HG03520 (cell line): ENCODE measurements around the gene WWTR1.

Experiments used
- ATAC-seq: cut with Tn5 transposase; IDR thresholded peaks from one replicate; pipeline ENCODE4 v1.9.1; 2021; ENCODE audit warnings: mild to moderate bottlenecking, moderate library complexity; ENCODE audit not compliant: unreplicated experiment

WWTR1 gene

DNA sequence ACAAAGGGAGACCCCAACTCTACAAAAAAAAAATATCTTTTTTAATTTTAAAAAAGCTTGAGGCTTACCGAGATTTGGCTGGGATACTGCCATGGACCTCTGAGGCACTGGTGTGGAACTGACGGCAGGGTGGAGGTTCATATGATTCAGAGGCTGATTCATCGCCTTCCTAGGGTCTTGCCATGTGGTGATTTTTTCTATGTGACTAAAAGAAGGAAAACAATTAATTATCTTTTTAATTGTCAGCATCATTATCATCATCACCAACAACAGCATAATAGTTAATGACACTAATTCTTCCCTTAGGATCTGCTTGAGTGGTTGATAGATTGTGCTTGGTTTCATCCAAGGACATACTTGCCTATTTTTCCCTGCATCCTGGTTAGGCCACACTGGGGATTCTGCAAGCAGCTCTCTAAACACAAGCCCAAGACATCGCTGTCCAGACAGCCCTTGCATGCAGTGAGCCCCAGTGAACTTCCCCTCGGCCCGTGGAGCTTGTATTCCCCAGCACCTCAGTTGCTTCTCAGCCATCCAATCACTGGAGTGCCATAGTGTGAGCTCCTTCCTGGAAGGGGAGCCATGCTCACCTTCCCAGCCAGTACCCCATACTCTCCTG, 84.9 kb downstream of the WWTR1 start:
- ATAC-seq: no peak

DNA sequence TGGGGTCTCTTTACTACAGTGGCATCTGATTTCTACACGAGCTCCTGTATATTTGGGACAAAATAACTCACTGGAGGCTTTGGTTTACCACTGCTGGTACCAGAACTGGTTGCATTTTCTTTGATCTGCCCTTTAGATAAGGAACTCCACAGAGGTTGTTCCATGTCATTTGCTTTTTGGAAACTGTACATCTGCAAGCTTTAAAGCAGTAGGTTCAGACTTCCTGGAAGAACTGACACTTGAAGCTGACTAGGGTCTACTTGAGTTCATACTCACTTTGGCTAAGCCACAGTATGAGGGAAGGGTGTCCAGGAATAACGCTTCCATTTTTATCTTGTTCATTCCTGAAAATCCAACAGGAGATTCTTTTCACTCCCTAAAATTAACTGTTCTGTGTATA, 86.4 kb downstream of the WWTR1 start:
- no peak for ATAC-seq

DNA sequence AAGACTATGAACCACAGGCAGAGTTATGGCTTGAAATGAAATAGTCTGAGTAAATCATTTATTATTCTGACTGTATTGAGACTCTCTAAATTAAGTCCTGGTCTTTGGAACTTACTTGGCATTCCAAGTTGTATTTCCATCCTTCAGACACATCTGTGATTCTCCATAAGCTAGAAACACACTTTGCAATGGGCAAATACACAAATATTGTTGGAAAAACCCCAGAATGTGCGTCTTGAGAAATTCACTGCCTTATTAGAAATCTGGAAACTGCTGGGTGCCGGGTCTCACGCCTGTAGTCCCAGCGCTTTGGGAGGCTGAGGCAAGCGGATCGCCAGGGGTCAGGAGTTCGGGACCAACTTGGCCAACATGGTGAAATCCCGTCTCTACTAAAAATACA, 87.8 kb downstream of the WWTR1 start:
- ATAC-seq: no peak

DNA sequence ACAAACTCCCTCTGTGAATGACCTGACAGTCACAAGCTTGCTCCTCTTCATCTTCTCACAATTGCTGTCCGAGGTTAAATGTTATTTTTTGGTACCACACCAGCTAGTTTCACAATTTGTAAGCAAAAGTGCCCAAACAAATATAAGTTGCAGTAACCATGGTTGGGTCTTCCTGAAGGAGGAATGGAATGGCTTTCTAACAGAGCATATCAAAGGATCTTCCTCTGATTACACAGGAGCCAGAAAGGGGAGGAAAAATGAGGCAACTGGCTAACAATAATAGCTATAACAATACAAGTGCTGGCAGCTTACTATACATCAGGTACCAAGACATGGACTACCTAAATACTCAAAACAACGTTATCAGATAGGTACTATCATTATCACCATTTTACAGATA, 90.4 kb downstream of the WWTR1 start:
- no peak for ATAC-seq

DNA sequence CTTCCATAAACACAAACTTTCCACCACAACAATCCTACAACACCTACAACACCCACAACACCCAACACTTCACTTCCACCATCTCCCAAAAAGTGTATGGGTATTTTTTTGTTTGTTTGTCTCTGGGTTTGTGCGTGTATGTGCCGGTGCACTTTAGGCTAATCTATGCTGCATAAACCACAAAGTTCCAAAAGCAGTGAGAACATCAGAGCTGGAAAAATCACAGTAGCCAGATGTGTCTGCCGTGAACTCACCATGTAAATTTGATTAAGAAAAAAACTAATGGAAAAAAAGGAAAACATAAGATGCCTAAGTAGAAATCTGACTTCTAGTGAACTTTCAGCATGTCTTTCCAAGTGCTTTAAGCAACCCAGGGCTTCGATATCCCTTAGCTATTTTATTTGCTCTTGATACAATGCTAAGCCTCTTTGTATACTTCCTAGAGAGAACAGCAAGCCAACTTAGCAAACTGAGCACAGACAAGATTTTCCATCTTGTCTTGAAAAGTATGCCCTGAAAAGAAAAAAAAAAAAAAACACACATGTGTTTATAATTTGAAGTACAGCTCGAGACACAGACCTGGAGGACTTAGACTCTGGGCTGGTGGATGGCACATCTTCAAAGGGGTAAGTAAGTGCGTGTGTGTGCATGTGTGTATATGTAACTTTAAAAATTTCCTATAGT, 91.4 kb downstream of the WWTR1 start:
- ATAC-seq: no peak

DNA sequence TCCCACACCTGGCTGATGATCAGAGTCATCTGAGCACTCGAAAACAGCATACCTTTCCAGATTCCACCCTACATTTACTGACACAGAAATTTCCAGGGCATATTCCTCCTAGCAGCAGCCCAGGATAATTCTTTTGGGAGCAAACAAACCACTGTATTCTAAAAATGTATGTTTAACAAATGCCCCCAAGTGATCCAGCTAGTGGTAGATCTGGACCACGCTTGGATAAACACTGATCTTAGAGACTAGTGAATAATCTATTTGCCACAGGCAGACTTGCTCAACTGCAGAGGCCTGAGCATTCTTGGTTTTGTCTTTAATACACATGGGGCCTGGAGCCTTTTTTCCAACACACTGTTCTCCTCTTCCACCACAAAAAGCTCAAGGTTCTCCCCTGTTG, 93.7 kb downstream of the WWTR1 start:
- ATAC-seq: no peak

DNA sequence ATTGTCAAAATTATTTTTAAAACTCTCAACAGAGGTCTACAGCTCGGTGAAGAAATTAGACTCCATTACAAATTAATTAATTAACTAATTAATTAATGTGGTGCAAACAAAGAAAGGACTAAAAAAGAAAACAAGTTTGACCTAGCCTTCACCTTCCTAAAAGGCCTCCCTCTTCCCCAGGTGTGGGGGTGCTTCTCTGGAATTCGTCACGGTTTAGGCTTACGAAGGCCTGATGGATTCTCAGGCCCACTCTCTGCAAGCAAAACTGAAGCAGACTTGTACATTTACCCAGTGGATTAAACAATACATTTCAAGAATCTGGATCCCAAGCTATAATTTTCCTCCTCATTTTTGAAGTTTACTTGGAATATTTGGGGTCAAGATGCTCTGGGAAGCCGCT, 94.7 kb downstream of the WWTR1 start:
- ATAC-seq: no peak

DNA sequence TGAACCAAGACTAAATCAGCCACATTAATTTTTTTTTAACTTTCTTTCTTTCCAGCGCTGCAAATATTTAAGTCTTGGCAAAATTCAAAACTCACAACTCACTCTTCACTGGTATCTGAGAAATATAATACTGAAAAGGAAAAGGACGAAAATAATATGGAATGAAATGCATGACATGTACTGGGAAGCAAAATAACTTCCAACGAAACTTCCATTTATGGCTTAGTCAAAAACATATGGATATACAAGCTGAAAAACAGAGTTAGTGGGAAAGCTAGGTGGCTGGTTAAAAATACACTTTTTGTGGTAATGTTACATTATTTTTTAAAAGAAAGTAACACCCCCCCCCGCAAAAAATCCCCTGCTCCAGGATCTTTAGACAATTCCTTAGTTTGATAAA, 97.2 kb downstream of the WWTR1 start:
- no peak for ATAC-seq

DNA sequence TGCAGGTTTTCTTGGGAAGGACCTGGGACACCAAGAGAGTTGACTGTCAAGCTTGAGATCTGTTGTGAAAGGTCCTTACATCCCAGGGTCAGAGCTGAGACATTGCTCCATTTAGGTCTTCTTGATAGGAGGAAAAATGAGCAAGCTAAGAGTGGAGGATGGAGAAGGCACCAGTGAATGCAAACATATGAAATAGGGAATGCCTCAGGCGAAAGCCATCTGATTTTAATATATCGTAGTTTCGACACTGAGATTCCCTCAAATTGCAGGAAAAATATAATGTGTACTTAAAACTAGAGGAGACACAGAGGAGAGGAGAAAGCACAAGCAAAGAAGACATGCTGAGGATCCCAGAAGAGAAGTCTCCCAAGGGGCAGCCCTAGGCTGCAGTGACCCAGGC, 97.8 kb downstream of the WWTR1 start:
- ATAC-seq: no peak

DNA sequence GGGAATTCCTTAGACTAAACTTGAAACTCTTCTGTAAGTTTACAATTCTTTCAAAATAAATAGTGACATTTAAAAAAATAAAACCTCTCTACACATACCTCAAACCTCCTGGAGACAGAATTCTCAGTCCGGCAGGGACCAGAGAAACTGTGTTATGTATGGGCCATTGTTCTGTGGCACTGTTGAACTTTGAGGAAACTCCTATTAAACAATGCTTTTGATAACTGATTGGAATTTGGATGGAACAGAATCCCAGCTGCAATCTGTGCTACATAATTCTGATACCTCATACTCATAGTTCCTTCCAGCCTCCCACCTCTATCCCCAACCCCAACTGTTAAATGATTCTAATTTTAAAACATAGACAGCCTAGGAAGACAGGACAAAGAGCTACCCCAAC, 98.3 kb downstream of the WWTR1 start:
- no peak for ATAC-seq

DNA sequence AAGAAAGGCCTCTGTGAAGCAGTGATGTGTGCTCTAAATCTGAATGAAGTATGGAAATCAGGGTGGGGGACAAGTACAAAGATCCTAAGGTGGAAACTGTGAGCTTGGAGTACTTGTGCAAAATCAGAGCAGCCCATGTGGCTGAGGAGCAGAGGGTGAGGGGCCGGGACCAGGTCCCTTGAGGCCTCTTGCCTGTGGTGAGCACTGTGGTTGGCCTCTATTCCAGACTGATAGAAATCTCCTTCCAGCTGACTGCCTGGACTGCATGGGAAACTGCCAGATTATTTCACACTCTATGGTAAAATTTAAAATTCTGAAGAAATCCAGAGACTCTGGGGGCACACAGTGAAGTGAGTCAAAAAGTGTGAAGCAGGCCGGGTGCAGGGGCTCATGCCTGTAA, 101.9 kb downstream of the WWTR1 start:
- ATAC-seq: no peak

DNA sequence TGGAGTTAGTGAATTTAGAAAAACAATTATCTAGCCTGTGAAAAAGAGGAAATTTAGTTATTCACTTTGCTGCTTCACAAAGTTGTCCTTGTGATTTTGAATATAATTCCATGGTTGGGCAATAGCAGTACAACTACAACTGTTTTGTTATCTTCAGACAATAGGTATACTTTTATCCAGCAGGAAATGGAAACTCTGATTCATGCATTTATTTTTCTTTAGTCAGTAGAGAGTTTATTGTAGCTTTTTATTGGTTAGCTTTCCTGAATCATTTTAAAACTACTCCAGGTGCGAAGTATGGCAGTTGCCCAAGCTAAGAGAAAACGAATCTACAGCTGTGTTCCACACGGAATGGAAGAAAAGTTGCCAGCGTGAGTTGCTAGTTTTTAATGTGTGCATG, 103.0 kb downstream of the WWTR1 start:
- ATAC-seq: no peak

DNA sequence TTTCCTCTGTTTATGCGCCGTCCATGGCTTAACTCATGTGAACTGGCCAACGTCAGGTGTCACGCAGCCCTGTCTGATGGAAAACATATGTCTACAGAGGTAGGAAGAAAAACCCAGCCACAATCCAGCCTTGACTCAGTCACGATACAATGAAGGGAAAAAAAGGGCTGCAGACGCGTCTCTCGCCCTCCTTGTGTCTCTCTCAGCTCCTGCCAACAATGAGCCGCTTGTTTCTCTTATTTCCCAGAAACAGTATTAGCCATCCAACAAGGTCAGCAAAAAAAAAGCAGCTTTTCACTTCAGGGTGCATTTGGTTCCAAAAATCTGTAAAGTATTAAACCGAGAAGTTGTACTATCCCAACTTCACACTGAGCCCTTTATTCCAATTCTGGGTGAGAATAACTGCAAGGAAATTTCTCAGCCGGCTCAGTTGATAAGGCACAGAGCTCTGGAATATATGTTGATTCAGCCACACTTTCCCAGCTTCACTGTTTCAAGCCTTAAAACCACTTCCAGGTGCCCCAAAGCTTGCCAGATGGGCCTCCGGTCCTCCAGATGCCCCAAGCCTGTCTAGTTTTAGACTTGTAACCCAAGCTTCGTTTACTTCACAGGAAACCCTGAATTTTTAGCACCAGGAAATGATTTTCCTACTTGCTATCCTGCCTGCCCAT, 103.9 kb downstream of the WWTR1 start:
- no peak for ATAC-seq

DNA sequence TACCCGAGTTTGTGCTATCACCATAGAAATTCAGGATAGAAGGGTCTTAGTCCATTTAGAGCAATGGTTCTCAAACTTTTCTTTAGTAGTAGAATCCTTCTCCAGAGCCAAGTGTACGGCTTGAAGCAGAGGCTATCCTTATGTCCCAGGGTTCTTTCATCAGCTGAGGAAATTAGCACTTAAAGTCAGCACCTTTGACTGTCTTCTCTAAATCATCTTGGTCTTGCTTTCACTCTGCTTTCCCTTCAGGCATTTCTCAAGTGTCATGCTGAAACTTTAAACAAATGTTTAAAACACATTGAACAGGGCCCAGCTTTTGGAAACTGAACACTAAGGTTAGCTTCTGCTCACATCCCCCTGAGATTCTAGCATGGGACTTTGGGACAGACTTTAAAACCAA, 105.1 kb downstream of the WWTR1 start:
- ATAC-seq: no peak

DNA sequence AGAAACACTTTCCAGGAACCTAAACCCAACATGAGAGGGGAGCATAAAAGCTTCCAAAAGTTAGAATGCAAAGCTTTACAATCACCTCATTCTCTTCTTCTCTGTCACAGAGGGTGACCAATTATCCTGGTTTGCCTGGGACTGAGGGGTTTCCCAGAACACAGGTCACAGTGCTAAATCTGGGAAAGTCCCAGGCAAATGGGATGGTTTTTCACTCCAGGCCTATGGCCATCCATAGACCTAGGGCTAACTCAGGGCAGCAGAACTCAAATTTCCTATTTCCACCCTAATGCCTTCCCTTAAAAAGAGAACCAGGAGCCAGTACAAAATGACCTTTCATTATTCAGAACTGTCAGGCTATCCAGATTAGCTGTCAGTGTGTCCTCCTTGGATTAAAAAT, 106.3 kb downstream of the WWTR1 start:
- no peak for ATAC-seq

DNA sequence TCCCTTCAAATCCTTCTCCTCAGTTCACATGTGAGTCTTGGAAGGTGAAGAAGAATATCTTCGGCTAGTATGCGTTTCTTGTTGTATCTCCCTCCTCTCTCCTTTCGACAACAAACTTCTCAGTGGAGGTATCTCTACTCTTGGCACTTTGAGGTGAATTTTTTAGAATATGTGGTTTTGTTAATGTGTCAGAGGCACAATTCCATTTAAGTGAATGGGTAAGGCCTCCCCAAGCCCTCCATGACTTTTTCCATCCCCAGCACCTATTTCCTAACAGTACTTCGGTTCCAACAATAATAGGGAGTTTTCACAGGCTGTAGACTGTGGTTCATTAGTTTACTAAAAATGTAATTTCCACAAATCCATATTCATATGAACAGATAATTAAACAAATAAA, 109.2 kb downstream of the WWTR1 start:
- ATAC-seq: no peak

DNA sequence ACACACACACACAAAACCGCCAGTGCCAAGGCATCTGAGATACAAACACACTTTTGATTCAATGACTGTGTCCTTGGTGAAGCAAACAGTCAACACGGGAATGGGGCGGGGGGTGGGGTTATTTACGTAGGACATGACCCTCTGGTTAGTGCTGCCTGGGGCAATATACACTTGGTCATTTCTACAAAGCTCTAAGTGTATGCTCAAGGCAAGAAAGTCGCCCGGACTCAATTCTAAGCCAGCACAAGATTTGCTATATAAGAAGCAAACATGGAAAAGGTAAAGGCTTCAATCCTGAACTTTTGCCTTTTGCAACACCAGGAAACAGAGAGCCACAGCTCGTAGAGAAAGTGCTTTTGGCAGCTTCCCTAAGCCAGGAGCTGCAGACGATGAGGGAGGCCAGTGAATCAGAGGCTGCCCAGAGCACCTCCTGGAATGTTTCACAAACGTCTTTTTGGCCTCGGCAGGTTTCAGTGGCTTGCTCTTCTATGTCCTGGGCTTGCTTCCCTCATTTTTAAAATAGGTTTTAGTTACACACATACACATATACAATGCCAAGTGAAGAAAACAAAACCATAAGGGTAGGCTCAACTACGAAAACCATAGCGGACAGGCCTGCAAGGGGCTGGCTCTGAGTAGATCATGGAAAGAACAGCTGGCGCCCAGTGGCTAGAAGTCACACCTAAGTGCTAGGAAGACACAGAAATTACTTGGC, 109.7 kb downstream of the WWTR1 start:
- ATAC-seq: no peak

DNA sequence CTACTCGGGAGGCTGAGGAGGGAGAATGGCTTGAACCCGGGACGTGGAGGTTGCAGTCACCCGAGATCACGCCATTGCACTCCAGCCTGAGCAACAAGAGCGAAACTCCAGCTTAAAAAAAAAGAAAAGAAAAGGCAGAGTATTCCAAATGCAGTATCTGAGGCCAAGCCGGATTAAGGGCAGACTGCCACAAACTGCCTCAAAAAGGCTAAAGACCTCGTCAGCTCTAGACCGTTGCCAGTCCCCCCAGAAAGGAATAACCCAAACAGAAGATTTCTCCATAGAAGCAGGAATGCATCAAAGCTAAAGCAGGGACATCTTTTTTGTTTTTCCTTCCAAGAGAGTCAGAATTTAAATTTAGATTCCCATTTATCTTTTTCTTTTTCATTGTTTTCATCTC, 110.4 kb downstream of the WWTR1 start:
- no peak for ATAC-seq

DNA sequence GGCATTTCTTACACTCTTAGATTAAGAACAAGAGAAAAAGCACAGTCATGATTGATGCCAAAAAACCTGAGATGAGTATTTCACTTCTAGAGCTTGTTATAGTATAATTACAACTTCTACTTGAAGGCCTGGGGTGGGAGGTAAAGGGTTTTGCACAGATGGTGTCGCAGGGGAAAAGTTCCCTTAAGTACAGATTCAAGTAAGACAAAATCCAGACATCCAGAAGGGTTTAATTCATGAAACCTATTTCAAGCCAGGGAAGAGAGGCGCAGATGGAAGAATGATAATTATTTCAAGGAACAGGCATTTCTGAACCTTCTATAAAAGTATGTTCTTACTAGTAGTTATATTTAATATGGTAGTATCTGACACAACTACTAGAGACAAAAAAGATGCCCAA, 112.8 kb downstream of the WWTR1 start:
- no peak for ATAC-seq

DNA sequence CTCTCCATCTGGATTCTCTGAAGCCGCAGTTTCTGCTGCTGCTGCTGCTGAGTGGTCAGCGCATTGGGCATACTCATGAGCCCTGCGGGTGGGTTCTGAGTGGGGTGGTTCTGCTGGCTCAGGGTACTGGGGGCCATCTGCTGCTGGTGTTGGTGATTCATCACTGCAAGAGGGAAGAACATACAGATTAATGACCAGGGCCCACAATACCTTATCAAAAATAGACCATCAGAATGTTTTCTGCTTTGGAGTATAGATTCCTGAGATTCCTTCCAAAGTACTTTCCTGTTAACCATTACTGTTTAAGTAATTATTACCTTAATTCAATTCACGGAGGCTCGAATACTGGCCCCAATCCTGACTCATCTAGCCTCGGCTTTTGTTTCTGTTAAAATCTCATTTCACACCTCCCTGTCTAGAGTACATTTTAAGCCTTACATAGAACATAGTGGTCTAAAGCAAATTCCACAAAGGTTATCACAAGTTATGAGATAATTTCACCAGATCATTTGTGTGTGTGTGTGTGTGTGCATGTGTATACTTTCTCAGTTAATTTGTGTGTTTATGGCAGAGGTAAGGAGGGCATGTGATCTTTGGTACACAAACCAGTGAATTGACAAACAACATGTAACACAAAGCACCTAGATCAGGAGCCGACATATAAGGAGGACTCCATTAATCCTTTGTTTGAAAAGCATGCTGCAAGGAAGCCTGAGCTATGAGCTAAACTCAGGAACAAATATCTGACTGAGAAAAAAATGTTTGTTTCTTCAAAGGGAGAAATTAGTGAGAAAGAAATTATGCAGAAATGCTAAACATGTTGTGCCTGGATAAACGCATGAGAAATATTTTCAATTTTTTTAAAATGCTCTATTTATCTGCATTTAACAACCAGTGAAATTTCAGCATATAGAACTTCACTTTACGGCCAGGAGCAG, 115.2 kb downstream of the WWTR1 start:
- ATAC-seq: no peak

DNA sequence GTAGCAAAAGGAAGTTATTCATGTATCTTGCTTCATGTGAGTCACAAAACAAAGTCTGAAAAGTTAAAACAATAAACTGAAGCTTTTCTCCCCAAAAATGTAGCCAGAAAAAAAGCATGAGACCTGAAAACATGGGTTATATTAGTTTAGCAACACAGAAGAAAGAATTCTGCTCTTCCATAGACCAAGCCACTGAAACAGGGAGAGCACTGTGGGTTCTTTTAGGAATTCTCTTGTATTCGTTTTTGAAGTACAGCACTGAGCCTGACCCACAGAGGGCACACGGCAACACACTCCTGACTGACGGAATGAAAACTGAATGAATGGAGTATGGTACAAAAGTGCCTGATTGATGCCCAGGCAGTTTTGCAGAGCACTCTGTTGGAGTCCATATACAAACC, 116.7 kb downstream of the WWTR1 start:
- no peak for ATAC-seq
